ENCODE data around the gene CACNA1C.

CACNA1C gene

GRCh38 chr12:2550561-2551411, 498.0 kb downstream of the CACNA1C start:
- H3K4me3 ChIP-seq (ENCODE audit: low read length): no peak overlapping the region
- no peaks in the 10 kb centered on the region for H3K36me3 ChIP-seq (ENCODE audit: insufficient read depth, low read length)
- H3K27me3 ChIP-seq (ENCODE audit: insufficient read depth, low read length): no peaks in the 10 kb centered on the region
- H2AFZ ChIP-seq (ENCODE audit: low read depth, low read length): no peak overlapping the region
- H3K4me1 ChIP-seq (ENCODE audit: insufficient read depth, low read length): no peaks in the 10 kb centered on the region
- no peaks in the 10 kb centered on the region for H3K9me3 ChIP-seq (ENCODE audit: low read length)

GRCh38 chr12:2551412-2551900, 498.7 kb downstream of the CACNA1C start:
- H3K9me3 ChIP-seq (ENCODE audit: low read length): no peaks in the 10 kb centered on the region
- no peaks in the 10 kb centered on the region for H3K4me1 ChIP-seq (ENCODE audit: insufficient read depth, low read length)
- H3K4me3 ChIP-seq (ENCODE audit: low read length): no peak overlapping the region
- no peaks in the 10 kb centered on the region for H3K36me3 ChIP-seq (ENCODE audit: insufficient read depth, low read length)
- no peak overlapping the region for H2AFZ ChIP-seq (ENCODE audit: low read depth, low read length)
- H3K27me3 ChIP-seq (ENCODE audit: insufficient read depth, low read length): no peaks in the 10 kb centered on the region

GRCh38 chr12:2552000-2552756, 499.4 kb downstream of the CACNA1C start:
- Histone ChIP-seq H3K4me1 (ENCODE audit: insufficient read depth, low read length) (no peaks in the 10 kb centered on the region), H3K4me3 (ENCODE audit: low read length) (no peak overlapping the region)

GRCh38 chr12:2553388-2554126, 500.8 kb downstream of the CACNA1C start:
- no peak overlapping the region for H2AFZ ChIP-seq (ENCODE audit: low read depth, low read length)
- H3K4me3 ChIP-seq (ENCODE audit: low read length): no peak overlapping the region
- no peaks in the 10 kb centered on the region for H3K4me1 ChIP-seq (ENCODE audit: insufficient read depth, low read length)
- no peaks in the 10 kb centered on the region for H3K36me3 ChIP-seq (ENCODE audit: insufficient read depth, low read length)
- no peaks in the 10 kb centered on the region for H3K9me3 ChIP-seq (ENCODE audit: low read length)
- H3K27me3 ChIP-seq (ENCODE audit: insufficient read depth, low read length): peaks cover 3% of the 10 kb centered on the region

More at GRCh38 chr12:2552000-2552756, 499.4 kb downstream of the CACNA1C start:
- no peaks in the 10 kb centered on the region for H3K27me3 ChIP-seq (ENCODE audit: insufficient read depth, low read length)
- H3K36me3 ChIP-seq (ENCODE audit: insufficient read depth, low read length): no peaks in the 10 kb centered on the region
- H3K9me3 ChIP-seq (ENCODE audit: low read length): no peaks in the 10 kb centered on the region
- no peak overlapping the region for H2AFZ ChIP-seq (ENCODE audit: low read depth, low read length)

GRCh38 chr12:2555487-2556082, 502.8 kb downstream of the CACNA1C start:
- no peak overlapping the region for H2AFZ ChIP-seq (ENCODE audit: low read depth, low read length)
- H3K4me3 ChIP-seq (ENCODE audit: low read length): no peak overlapping the region
- H3K4me1 ChIP-seq (ENCODE audit: insufficient read depth, low read length): no peaks in the 10 kb centered on the region
- no peaks in the 10 kb centered on the region for H3K9me3 ChIP-seq (ENCODE audit: low read length)
- H3K27me3 ChIP-seq (ENCODE audit: insufficient read depth, low read length): peaks cover 3% of the 10 kb centered on the region
- no peaks in the 10 kb centered on the region for H3K36me3 ChIP-seq (ENCODE audit: insufficient read depth, low read length)

GRCh38 chr12:2557597-2557996, 504.8 kb downstream of the CACNA1C start:
- Histone ChIP-seq H3K27me3 (ENCODE audit: insufficient read depth, low read length) (peaks cover 6% of the 10 kb centered on the region), H3K4me1 (ENCODE audit: insufficient read depth, low read length) (no peaks in the 10 kb centered on the region), H3K4me3 (ENCODE audit: low read length) (no peak overlapping the region), H2AFZ (ENCODE audit: low read depth, low read length) (no peak overlapping the region), H3K9me3 (ENCODE audit: low read length) (no peaks in the 10 kb centered on the region), H3K36me3 (ENCODE audit: insufficient read depth, low read length) (no peaks in the 10 kb centered on the region)

- Histone ChIP-seq H3K4me3 (ENCODE audit: low read length) (no peak overlapping the region), H2AFZ (ENCODE audit: low read depth, low read length) (no peak overlapping the region), H3K4me1 (ENCODE audit: insufficient read depth, low read length) (no peaks in the 10 kb centered on the region), H3K9me3 (ENCODE audit: low read length) (no peaks in the 10 kb centered on the region), H3K27me3 (ENCODE audit: insufficient read depth, low read length) (peaks cover 6% of the 10 kb centered on the region), H3K36me3 (ENCODE audit: insufficient read depth, low read length) (no peaks in the 10 kb centered on the region)
These were observed 507.1 kb downstream of the CACNA1C start for GRCh38 chr12:2559931-2560330.

- Histone ChIP-seq H3K4me3 (ENCODE audit: low read length) (no peak overlapping the region), H3K4me1 (ENCODE audit: insufficient read depth, low read length) (no peaks in the 10 kb centered on the region), H3K36me3 (ENCODE audit: insufficient read depth, low read length) (no peaks in the 10 kb centered on the region), H3K27me3 (ENCODE audit: insufficient read depth, low read length) (peaks cover 6% of the 10 kb centered on the region), H3K9me3 (ENCODE audit: low read length) (no peaks in the 10 kb centered on the region), H2AFZ (ENCODE audit: low read depth, low read length) (no peak overlapping the region)
These were observed 507.6 kb downstream of the CACNA1C start for GRCh38 chr12:2560356-2560755.

GRCh38 chr12:2561367-2561766, 508.6 kb downstream of the CACNA1C start:
- Histone ChIP-seq H3K27me3 (ENCODE audit: insufficient read depth, low read length) (peaks cover 6% of the 10 kb centered on the region), H3K9me3 (ENCODE audit: low read length) (no peaks in the 10 kb centered on the region), H3K36me3 (ENCODE audit: insufficient read depth, low read length) (no peaks in the 10 kb centered on the region), H2AFZ (ENCODE audit: low read depth, low read length) (no peak overlapping the region), H3K4me1 (ENCODE audit: insufficient read depth, low read length) (no peaks in the 10 kb centered on the region), H3K4me3 (ENCODE audit: low read length) (no peak overlapping the region)

- Histone ChIP-seq H2AFZ (ENCODE audit: low read depth, low read length) (no peak overlapping the region), H3K9me3 (ENCODE audit: low read length) (no peaks in the 10 kb centered on the region), H3K4me1 (ENCODE audit: insufficient read depth, low read length) (no peaks in the 10 kb centered on the region), H3K4me3 (ENCODE audit: low read length) (no peak overlapping the region), H3K27me3 (ENCODE audit: insufficient read depth, low read length) (peaks cover 4% of the 10 kb centered on the region), H3K36me3 (ENCODE audit: insufficient read depth, low read length) (no peaks in the 10 kb centered on the region)
These were observed 509.6 kb downstream of the CACNA1C start for GRCh38 chr12:2562400-2562799.

GRCh38 chr12:2563709-2564108, 510.9 kb downstream of the CACNA1C start:
- Histone ChIP-seq H3K9me3 (ENCODE audit: low read length) (no peaks in the 10 kb centered on the region), H3K27me3 (ENCODE audit: insufficient read depth, low read length) (peaks cover 3% of the 10 kb centered on the region), H3K4me3 (ENCODE audit: low read length) (no peak overlapping the region), H3K36me3 (ENCODE audit: insufficient read depth, low read length) (no peaks in the 10 kb centered on the region), H2AFZ (ENCODE audit: low read depth, low read length) (no peak overlapping the region), H3K4me1 (ENCODE audit: insufficient read depth, low read length) (no peaks in the 10 kb centered on the region)

GRCh38 chr12:2566161-2566560, 513.4 kb downstream of the CACNA1C start:
- H3K4me1 ChIP-seq (ENCODE audit: insufficient read depth, low read length): no peaks in the 10 kb centered on the region
- H3K4me3 ChIP-seq (ENCODE audit: low read length): no peak overlapping the region
- peaks cover 3% of the 10 kb centered on the region for H3K27me3 ChIP-seq (ENCODE audit: insufficient read depth, low read length)
- no peaks in the 10 kb centered on the region for H3K36me3 ChIP-seq (ENCODE audit: insufficient read depth, low read length)
- no peak overlapping the region for H2AFZ ChIP-seq (ENCODE audit: low read depth, low read length)
- no peaks in the 10 kb centered on the region for H3K9me3 ChIP-seq (ENCODE audit: low read length)

Data from neuron (in vitro differentiated cells).